GM12878 (cell line): Measurements from ENCODE around the gene PPP1R2. TPM values are rescaled to one million over a fixed set of nuclear protein-coding genes. Genes with fewer than 3 reads are reported as not detected.

Source experiments
- ATAC-seq: fragments of 200-7000 bp; cut with Tn5 transposase; 3 replicates; pipeline ENCODE4 v1.9.1; 2020; ENCODE audit warnings: mild to moderate bottlenecking, moderate library complexity
- BruUV-seq: library from RNA; stranded (reverse); fragments of 400-500 nt; replicated peaks from 2 replicates; lab custom pipeline; 2021; lab: Mats Ljungman, UMichigan
- CTCF ChIA-PET: fragments of 300-600 bp; sonication (Branson Sonifier 250); formaldehyde crosslinking; extraction: SDS; loops from one replicate; lab custom pipeline; 2021; ENCODE audit warnings: inconsistent platforms; lab: Yijun Ruan, JAX
- POLR2A ChIA-PET: fragments of 350-600 bp; formaldehyde crosslinking; extraction: SDS; loops from one replicate; lab custom pipeline; 2021; ENCODE audit warnings: inconsistent platforms; lab: Charles Lee
- RAD21 ChIA-PET: fragments of 300-600 bp; sonication (Branson Sonifier 250); formaldehyde crosslinking; loops from one replicate; lab custom pipeline; 2023; ENCODE audit warnings: antibody characterized with exemption; ENCODE audit not compliant: unreplicated experiment; lab: Charles Lee
- SMC1A ChIA-PET: fragments of 300-600 bp; sonication (Branson Sonifier 250); formaldehyde crosslinking; loops from one replicate; lab custom pipeline; 2023; ENCODE audit not compliant: unreplicated experiment, uncharacterized antibody; lab: Charles Lee
- DNase-seq: peaks from one replicate; pipeline ENCODE4 v3.0.0-alpha.2; 2011; ENCODE audit warnings: low read depth, low spot score
- FAIRE-seq: peaks from 3 replicates; lab custom pipeline; 2011; peaks lifted over from hg19 to GRCh38; lab: Jason Lieb, UNC
- H2AFZ ChIP-seq: 2 replicates; pipeline ENCODE4 v1.6.0; 2011; ENCODE audit warnings: low read depth, low read length, control low read depth; ENCODE audit not compliant: control insufficient read depth
- H3K27ac ChIP-seq: 2 replicates; pipeline ENCODE4 v1.5.1; 2011; ENCODE audit warnings: control low read depth; ENCODE audit not compliant: control insufficient read depth, insufficient read depth
- H3K27me3 ChIP-seq, 2 experiments: replicated peaks in 1 of 2; 2 replicates each; pipeline versions ENCODE4 v1.6.0 to v1.6.1; 2011; ENCODE audit warnings: low read length in 1 of 2; ENCODE audit not compliant: control insufficient read depth in 2 of 2, insufficient read depth in 2 of 2
- H3K36me3 ChIP-seq, 2 experiments: 2 replicates each; pipeline ENCODE4 v1.5.1; 2011; ENCODE audit warnings: low read length in 1 of 2; ENCODE audit not compliant: control insufficient read depth in 2 of 2, insufficient read depth in 2 of 2
- H3K4me1 ChIP-seq: 2 replicates; pipeline ENCODE4 v1.6.1; 2011; ENCODE audit warnings: mild to moderate bottlenecking, low read length, moderate library complexity, mixed read lengths; ENCODE audit not compliant: control insufficient read depth, insufficient read depth
- H3K4me2 ChIP-seq: 2 replicates; pipeline ENCODE4 v1.6.0; 2011; ENCODE audit warnings: control low read depth; ENCODE audit not compliant: control insufficient read depth, insufficient read depth
- H3K4me3 ChIP-seq: fragments of 200-600 bp; sonication (generic); 2 replicates; pipeline ENCODE4 v1.5.1; 2016
- H3K79me2 ChIP-seq: 2 replicates; pipeline ENCODE4 v1.6.0; 2011; ENCODE audit warnings: low read length; ENCODE audit not compliant: control insufficient read depth, insufficient read depth
- H3K9ac ChIP-seq: 2 replicates; pipeline ENCODE4 v1.8.0; 2011; ENCODE audit warnings: low read length, control low read depth, mixed read lengths; ENCODE audit not compliant: control insufficient read depth, insufficient read depth
- H3K9me3 ChIP-seq: replicated peaks from 3 replicates; pipeline ENCODE4 v1.5.1; 2011; ENCODE audit warnings: mild to moderate bottlenecking, low read length; ENCODE audit not compliant: control insufficient read depth, insufficient read depth
- H4K20me1 ChIP-seq: 2 replicates; pipeline ENCODE4 v1.6.0; 2011; ENCODE audit not compliant: control insufficient read depth, insufficient read depth
- EGR1 ChIP-seq, 2 experiments: IDR thresholded peaks; 1 replicate in 1 of 2; 2 replicates in 1 of 2; pipeline ENCODE4 v1.6.1; 2011 to 2012; ENCODE audit warnings: low read depth in 2 of 2, low read length in 2 of 2, borderline replicate concordance in 1 of 2, mild to moderate bottlenecking in 1 of 2, moderate library complexity in 1 of 2
- JUND ChIP-seq: IDR thresholded peaks from 2 replicates; pipeline ENCODE4 v1.6.1; 2012; ENCODE audit warnings: low read depth, mild to moderate bottlenecking, low read length, improper control_type of control experiment, moderate library complexity
- MEF2B ChIP-seq: fragments of 450-650 bp; IDR thresholded peaks from 2 replicates; pipeline ENCODE4 v1.6.1; 2018; ENCODE audit warnings: mild to moderate bottlenecking, moderate library complexity; ENCODE audit not compliant: partially characterized antibody, poor library complexity, severe bottlenecking
- MYC ChIP-seq: IDR thresholded peaks from 2 replicates; pipeline ENCODE4 v1.6.1; 2011; ENCODE audit warnings: mild to moderate bottlenecking, low read length, moderate library complexity, inconsistent platforms; ENCODE audit not compliant: insufficient read depth, insufficient replicate concordance, insufficient read length, severe bottlenecking
- NR2C1 ChIP-seq: fragments of 450-650 bp; IDR thresholded peaks from 2 replicates; pipeline ENCODE4 v1.6.1; 2017; ENCODE audit warnings: antibody characterized with exemption, mild to moderate bottlenecking, moderate library complexity
- NR2F1 ChIP-seq: fragments of 450-650 bp; conservative IDR thresholded peaks from 2 replicates; pipeline ENCODE4 v1.6.1; 2017; ENCODE audit warnings: mild to moderate bottlenecking
- SIX5 ChIP-seq: IDR thresholded peaks from 2 replicates; pipeline ENCODE4 v1.6.1; 2011; ENCODE audit warnings: mild to moderate bottlenecking, low read depth, low read length, moderate library complexity; ENCODE audit not compliant: severe bottlenecking
- SREBF2 ChIP-seq: IDR thresholded peaks from 2 replicates; pipeline ENCODE4 v1.6.1; 2012; ENCODE audit warnings: mild to moderate bottlenecking, low read length
- WRNIP1 ChIP-seq: IDR thresholded peaks from 2 replicates; pipeline ENCODE4 v1.6.1; 2011; ENCODE audit warnings: low read depth, low read length, improper control_type of control experiment, borderline replicate concordance
- ZBTB33 ChIP-seq: fragments of 450-650 bp; IDR thresholded peaks from 2 replicates; pipeline ENCODE4 v1.6.1; 2017; ENCODE audit warnings: mild to moderate bottlenecking
- ZNF274 ChIP-seq: IDR thresholded peaks from one replicate; pipeline ENCODE4 v1.8.0; 2011; ENCODE audit not compliant: insufficient read length, insufficient read depth
- WGBS: methylation state at CpG from one replicate; pipeline ENCODE4 v1.1.6; 2016; ENCODE audit warnings: low lambda C conversion rate; ENCODE audit not compliant: insufficient replicate concordance, insufficient coverage; ENCODE audit errors: missing lambda C conversion rate; 5-methylcytosine and 5-hydroxymethylcytosine counted together
- in situ Hi-C: fragments of 300-500 bp; cut with MboI; formaldehyde crosslinking; loops from 9 replicates; pipeline ENCODE4 v1.14.3; 2018; ENCODE audit warnings: mixed read lengths
- intact Hi-C: fragments of 100-400 bp; cut with micrococcal nuclease; formaldehyde crosslinking; loops from one replicate; pipeline ENCODE4 v1.14.2; 2022; ENCODE audit not compliant: unreplicated experiment
- polyA plus RNA-seq, 11 experiments: library from polyadenylated mRNA; depleted of rRNA in 4 of 11; unstranded in 6 of 11; stranded (reverse) in 5 of 11; fragments of >200 nt; fragmentation: Nextera tagmentation in 4 of 11; fragmentation: Illumina TruSeq in 1 of 11; extraction: Ambion mirVana in 4 of 11; extraction: Trizol in 1 of 11; gene quantifications; 1 replicate in 1 of 11; 2 replicates in 10 of 11; pipeline versions ENCODE4 v1.2.1 to v1.2.3, GENCODE V29; 2011 to 2016; ENCODE audit warnings: inconsistent platforms in 2 of 11, missing spikeins in 2 of 11, low read depth in 1 of 11
- total RNA-seq, 4 experiments: library from RNA; depleted of rRNA in 3 of 4; stranded (reverse); fragments of >200 nt in 3 of 4; fragmentation: Illumina TruSeq in 1 of 4; extraction: Trizol in 1 of 4; gene quantifications; 2 replicates each; pipeline versions ENCODE4 v1.2.1 to v1.2.3, GENCODE V29; 2013 to 2021
- TF ChIP-seq, protein P1 (sequence below): IDR thresholded peaks from 2 replicates; pipeline ENCODE4 v1.6.1; 2012; ENCODE audit warnings: low read length, inconsistent platforms
- TF ChIP-seq, protein P2 (sequence below): IDR thresholded peaks from 2 replicates; pipeline ENCODE4 v1.6.1; 2012; ENCODE audit warnings: improper control_type of control experiment, low read depth, low read length; ENCODE audit not compliant: insufficient replicate concordance

The PPP1R2 gene
- total and polyA plus RNA-seq, 10 of the 15 experiments (the other 5 are each of a cell fraction or from before 2014, with no cell fraction given) = 10.5 to 116 (median 46.9) TPM

DNA sequence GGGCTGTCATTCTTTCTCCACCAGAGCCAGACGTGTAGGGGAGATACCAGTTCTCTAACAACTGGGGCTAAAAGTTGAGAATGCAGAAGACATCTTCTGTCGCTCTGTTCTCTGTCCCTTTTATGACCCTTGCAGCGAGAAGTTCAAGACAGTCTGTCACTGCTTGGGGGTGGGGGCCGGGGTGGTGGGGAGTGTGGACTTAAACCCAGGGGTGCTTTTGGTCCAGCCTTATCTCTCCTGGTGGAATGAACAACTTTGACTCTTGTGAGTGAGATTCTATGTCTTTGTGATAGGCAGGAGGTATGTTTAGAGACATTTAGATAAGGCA, 41.4 kb upstream of the PPP1R2 start (continued):
- TF ChIP-seq WRNIP1 = no peak
- TF ChIP-seq JUND = no peak
- no peak for TF ChIP-seq SREBF2
- TF ChIP-seq, protein P1, sequence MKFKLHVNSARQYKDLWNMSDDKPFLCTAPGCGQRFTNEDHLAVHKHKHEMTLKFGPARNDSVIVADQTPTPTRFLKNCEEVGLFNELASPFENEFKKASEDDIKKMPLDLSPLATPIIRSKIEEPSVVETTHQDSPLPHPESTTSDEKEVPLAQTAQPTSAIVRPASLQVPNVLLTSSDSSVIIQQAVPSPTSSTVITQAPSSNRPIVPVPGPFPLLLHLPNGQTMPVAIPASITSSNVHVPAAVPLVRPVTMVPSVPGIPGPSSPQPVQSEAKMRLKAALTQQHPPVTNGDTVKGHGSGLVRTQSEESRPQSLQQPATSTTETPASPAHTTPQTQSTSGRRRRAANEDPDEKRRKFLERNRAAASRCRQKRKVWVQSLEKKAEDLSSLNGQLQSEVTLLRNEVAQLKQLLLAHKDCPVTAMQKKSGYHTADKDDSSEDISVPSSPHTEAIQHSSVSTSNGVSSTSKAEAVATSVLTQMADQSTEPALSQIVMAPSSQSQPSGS = no peak
- TF ChIP-seq ZBTB33 = no peak
- TF ChIP-seq SIX5 = no peak
- TF ChIP-seq MEF2B = no peak
- TF ChIP-seq, all 136 proteins: peak for 0

DNA sequence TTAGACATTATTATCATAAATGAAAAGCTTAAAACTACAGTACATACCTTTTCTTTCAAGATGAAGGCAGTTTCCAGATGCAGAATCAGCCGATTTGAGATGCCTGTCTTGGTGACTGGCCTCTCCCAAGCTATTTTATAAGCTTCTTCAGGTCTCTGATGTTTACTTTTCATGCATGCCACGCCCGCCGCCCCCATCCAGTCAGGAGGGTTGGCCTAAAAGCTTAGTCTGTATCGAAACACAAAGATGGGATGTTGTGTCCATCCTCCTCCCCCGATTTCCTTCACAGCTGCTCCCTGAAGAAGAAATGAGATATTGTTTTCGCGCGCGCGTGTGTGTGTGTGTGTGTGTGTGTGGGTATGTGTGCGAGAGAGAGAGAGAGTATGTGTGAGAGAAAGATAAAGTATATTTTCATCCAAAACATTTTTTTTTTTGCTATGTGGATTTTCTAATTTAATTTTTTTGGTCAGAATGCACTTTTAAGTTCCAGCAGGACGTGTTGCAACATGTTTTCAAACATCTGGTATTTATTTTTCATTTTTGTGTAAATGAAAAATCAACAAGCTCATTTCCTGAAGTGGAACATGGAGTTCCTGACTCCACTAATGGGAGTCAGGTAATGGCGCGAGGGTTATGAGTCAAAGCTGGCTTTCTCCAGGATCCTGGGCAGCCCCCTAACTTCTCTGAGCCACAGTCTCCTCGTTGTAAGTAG, 40.9 kb upstream of the PPP1R2 start, which contains the start of gene APOD:
APOD (minus strand) TSS at position 110 of the 712 bp plus-strand sequence. CDS start 4,479 bp downstream, outside the sequence.
- Histone ChIP-seq H3K79me2 (no peaks in the 10 kb centered on the region), H3K36me3 (no peaks in the 10 kb centered on the region), H3K4me1 (no peaks in the 10 kb centered on the region; the same call in 1 of the 2 replicates), H3K4me2 (no peak within 1 kb of the TSS), H3K27ac (no peak within 1 kb of the TSS), H2AFZ (no peak within 1 kb of the TSS), H3K9me3 (peaks cover 1% of the 10 kb centered on the region; the same call in 1 of the 3 replicates), H3K4me3 (no peak within 1 kb of the TSS), H3K27me3 (no peaks in the 10 kb centered on the region), H4K20me1 (no peaks in the 10 kb centered on the region), H3K9ac (no peak within 1 kb of the TSS)
- WGBS = 55% methylated on average over 16 of the region's 16 CpGs
- CTCF ChIA-PET = interaction anchor here (1.1 kb wide), 1 partner anchor 17 kb away, joined by 6 read pairs; no protein-coding TSS in a partner anchor
- DNase-seq = no peak
- SMC1A ChIA-PET = interaction anchor here (1.0 to 2.0 kb wide), 4 partner anchors 9 to 38 kb away, joined by 3 to 6 read pairs (median 4); no protein-coding TSS in a partner anchor
- no TSS peak for BruUV-seq
- RAD21 ChIA-PET = interaction anchor here (0.7 kb wide), 1 partner anchor 31 kb away, joined by 3 read pairs; no protein-coding TSS in a partner anchor
- no peak for ATAC-seq
- in situ Hi-C loops (no loop called here), intact Hi-C loops (no loop called here)
- POLR2A ChIA-PET = no interaction called here
- no peak for FAIRE-seq
- no peak for TF ChIP-seq NR2C1
- no peak for TF ChIP-seq ZNF274
- no peak for TF ChIP-seq NR2F1
- no peak for TF ChIP-seq EGR1 (IDR thresholded peaks at IDR 0.05; ENCODE audit: borderline replicate concordance in 1 of 2, low read depth in 2 of 2, low read length in 2 of 2)
- TF ChIP-seq MYC = no peak
- TF ChIP-seq, protein P2, sequence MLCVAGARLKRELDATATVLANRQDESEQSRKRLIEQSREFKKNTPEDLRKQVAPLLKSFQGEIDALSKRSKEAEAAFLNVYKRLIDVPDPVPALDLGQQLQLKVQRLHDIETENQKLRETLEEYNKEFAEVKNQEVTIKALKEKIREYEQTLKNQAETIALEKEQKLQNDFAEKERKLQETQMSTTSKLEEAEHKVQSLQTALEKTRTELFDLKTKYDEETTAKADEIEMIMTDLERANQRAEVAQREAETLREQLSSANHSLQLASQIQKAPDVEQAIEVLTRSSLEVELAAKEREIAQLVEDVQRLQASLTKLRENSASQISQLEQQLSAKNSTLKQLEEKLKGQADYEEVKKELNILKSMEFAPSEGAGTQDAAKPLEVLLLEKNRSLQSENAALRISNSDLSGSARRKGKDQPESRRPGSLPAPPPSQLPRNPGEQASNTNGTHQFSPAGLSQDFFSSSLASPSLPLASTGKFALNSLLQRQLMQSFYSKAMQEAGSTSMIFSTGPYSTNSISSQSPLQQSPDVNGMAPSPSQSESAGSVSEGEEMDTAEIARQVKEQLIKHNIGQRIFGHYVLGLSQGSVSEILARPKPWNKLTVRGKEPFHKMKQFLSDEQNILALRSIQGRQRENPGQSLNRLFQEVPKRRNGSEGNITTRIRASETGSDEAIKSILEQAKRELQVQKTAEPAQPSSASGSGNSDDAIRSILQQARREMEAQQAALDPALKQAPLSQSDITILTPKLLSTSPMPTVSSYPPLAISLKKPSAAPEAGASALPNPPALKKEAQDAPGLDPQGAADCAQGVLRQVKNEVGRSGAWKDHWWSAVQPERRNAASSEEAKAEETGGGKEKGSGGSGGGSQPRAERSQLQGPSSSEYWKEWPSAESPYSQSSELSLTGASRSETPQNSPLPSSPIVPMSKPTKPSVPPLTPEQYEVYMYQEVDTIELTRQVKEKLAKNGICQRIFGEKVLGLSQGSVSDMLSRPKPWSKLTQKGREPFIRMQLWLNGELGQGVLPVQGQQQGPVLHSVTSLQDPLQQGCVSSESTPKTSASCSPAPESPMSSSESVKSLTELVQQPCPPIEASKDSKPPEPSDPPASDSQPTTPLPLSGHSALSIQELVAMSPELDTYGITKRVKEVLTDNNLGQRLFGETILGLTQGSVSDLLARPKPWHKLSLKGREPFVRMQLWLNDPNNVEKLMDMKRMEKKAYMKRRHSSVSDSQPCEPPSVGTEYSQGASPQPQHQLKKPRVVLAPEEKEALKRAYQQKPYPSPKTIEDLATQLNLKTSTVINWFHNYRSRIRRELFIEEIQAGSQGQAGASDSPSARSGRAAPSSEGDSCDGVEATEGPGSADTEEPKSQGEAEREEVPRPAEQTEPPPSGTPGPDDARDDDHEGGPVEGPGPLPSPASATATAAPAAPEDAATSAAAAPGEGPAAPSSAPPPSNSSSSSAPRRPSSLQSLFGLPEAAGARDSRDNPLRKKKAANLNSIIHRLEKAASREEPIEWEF = no peak
